Measurements from ENCODE around the gene RALGPS1. TPM values are rescaled to one million over a fixed set of nuclear protein-coding genes. Genes with fewer than 3 reads are reported as not detected.

RALGPS1 gene
- total and polyA plus RNA-seq, 2 of the 8 experiments (the other 6 are each of a cell fraction or from before 2014, with no cell fraction given): 20.0 to 23.5 TPM

- no peak overlapping the region for H2BK120ac ChIP-seq (replicated peaks; ENCODE audit: low read depth, low read length)
- H3K18ac ChIP-seq (ENCODE audit: extremely low read depth, low read length): no peak overlapping the region
- H3K4me3 ChIP-seq (ENCODE audit: extremely low read depth in 1 of 4, insufficient read depth in 2 of 4, low read depth in 3 of 4, low read length in 4 of 4): no peak overlapping the region
- H3K9ac ChIP-seq (replicated peaks in 1 of 4; ENCODE audit: extremely low read depth in 1 of 4, low read depth in 3 of 4, low read length in 3 of 4): no peak overlapping the region
- no peak overlapping the region for H3K56ac ChIP-seq (replicated peaks; ENCODE audit: insufficient read length, low read depth, low read length)
- POLR2A ChIA-PET (ENCODE audit: partially characterized antibody): no interaction called here
- no peak overlapping the region for H4K5ac ChIP-seq (ENCODE audit: insufficient read length, low read depth, low read length)
- H3K79me1 ChIP-seq (ENCODE audit: low read depth, low read length): no peaks in the 10 kb centered on the region
- no peak overlapping the region for H2BK20ac ChIP-seq (ENCODE audit: low read length)
- no peaks in the 10 kb centered on the region for H3K36me3 ChIP-seq (ENCODE audit: control insufficient read depth in 2 of 4, insufficient read depth in 4 of 4, low read length in 3 of 4)
- no peak overlapping the region for H2AK5ac ChIP-seq (ENCODE audit: low read depth, low read length)
- no peak overlapping the region for H2BK12ac ChIP-seq (ENCODE audit: low read depth, low read length)
- FAIRE-seq (no peak), DNase-seq (ENCODE audit: low read depth in 1 of 2, low spot score in 2 of 2) (no peak)
- H3K14ac ChIP-seq (ENCODE audit: insufficient read length): no peak overlapping the region
- no peak overlapping the region for H4K8ac ChIP-seq (ENCODE audit: extremely low read depth, insufficient read depth, low read length)
- H3K9me3 ChIP-seq (ENCODE audit: insufficient read depth in 2 of 2, low read depth in 1 of 2, low read length in 1 of 2): no peaks in the 10 kb centered on the region
- peaks cover 0 to 2% of the 10 kb centered on the region in 2 experiments for H4K20me1 ChIP-seq (replicated peaks in 1 of 2; ENCODE audit: control insufficient read depth in 1 of 2, insufficient read depth in 2 of 2, low read length in 2 of 2)
- no peak overlapping the region for H2AFZ ChIP-seq (ENCODE audit: low read length)
- H3K4me1 ChIP-seq (replicated peaks in 1 of 4; ENCODE audit: control insufficient read depth in 3 of 4, insufficient read depth in 4 of 4, low read length in 3 of 4): no peaks in the 10 kb centered on the region; a peak in 1 of 7 replicates
- no peak overlapping the region for H2BK15ac ChIP-seq (ENCODE audit: low read length)
- no peaks in the 10 kb centered on the region for H3K23me2 ChIP-seq (ENCODE audit: low read depth, low read length)
- no peak overlapping the region for H3K27ac ChIP-seq (ENCODE audit: low read depth, low read length)
- H3K79me2 ChIP-seq (ENCODE audit: control insufficient read depth in 1 of 2, insufficient read depth in 2 of 2, low read length in 2 of 2): no peaks in the 10 kb centered on the region
- WGBS, 2 experiments (ENCODE audit: extremely low coverage in 1 of 2, insufficient coverage in 1 of 2, insufficient read length in 1 of 2, insufficient replicate concordance in 2 of 2, low coverage in 1 of 2, low lambda C conversion rate in 2 of 2, missing lambda C conversion rate in 1 of 2): 94% methylated on average over 5 of the region's 5 CpGs; no CpG with 5 or more reads in 1 of the 2 experiments
- H3K23ac ChIP-seq (ENCODE audit: insufficient read length): no peak overlapping the region
- no peak overlapping the region for H2BK5ac ChIP-seq (ENCODE audit: low read depth, low read length)
- no peak overlapping the region for H3K4ac ChIP-seq (replicated peaks; ENCODE audit: insufficient read length, low read depth, low read length)
- no peak for TF ChIP-seq KDM1A (IDR thresholded peaks at IDR 0.05; ENCODE audit: borderline replicate concordance, low read length)
- TF ChIP-seq KDM5A (IDR thresholded peaks at IDR 0.05; ENCODE audit: low read length): no peak
- TF ChIP-seq RFX5 (IDR thresholded peaks at IDR 0.05; ENCODE audit: borderline replicate concordance, low read depth, low read length): no peak
- TF ChIP-seq, protein P1, sequence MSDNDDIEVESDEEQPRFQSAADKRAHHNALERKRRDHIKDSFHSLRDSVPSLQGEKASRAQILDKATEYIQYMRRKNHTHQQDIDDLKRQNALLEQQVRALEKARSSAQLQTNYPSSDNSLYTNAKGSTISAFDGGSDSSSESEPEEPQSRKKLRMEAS (IDR thresholded peaks at IDR 0.05): no peak
- no peak overlapping the region for H4K91ac ChIP-seq (replicated peaks; ENCODE audit: insufficient read length, low read length)
- no peaks in the 10 kb centered on the region for H3K27me3 ChIP-seq (replicated peaks in 1 of 4; ENCODE audit: control insufficient read depth in 3 of 4, extremely low read depth in 1 of 4, insufficient read depth in 3 of 4, low read length in 3 of 4)
- H3K4me2 ChIP-seq (ENCODE audit: insufficient read depth in 1 of 2, low read depth in 2 of 2, low read length in 2 of 2): no peak overlapping the region
- CTCF ChIA-PET (ENCODE audit: partially characterized antibody): interaction anchor here (0.5 to 1.7 kb wide), 5 partner anchors 11 to 115 kb away, joined by 3 to 4 read pairs (median 3); no protein-coding TSS in a partner anchor
These were observed 168.8 kb downstream of the RALGPS1 start for GRCh38 chr9:127083138-127083980.

Data from H1 (cell line).